ENCODE results near the gene ATP6V1B1.

DNA sequence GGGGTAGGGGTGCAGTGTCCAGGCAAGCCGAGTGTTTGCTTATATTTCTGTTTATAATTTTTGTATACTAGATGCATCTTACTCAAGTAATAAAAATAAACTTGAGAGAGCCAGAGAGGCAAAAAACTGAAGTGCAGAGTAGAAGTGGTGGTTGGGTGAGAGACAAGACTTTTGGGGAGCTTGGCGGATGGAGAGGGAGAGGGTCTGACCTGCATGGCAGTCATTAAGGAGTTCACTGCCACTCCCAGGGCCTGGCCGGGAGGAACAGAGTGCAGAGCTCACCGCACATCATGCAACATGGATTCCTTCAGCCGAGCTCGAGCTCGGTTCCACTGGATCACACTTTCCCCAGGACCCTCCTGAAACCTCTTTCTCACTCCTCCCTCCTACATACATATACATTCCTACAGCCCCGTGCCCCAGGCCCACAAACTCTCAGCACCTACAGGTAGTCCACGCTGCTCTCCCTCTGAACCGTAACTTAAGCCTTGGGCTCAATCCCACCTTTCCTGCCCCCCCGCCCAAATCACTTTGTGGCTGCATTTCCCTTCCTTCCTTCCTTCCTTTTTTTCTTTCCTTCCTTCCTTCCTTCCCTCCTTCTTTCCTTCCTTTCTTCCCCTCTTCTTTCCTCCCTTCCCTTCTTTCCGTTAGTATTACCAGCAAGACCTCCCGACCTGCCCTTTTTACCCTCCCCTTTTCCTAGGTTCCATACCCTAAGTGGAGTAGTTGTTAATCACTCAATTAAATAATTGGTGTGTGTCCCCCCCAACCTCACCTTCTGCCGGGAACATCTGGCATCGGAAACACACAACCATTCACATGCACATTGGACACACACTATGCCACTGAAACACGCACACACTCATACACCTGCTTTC is 37.1 kb upstream of the ATP6V1B1 start:
- TF ChIP-seq, protein P1, sequence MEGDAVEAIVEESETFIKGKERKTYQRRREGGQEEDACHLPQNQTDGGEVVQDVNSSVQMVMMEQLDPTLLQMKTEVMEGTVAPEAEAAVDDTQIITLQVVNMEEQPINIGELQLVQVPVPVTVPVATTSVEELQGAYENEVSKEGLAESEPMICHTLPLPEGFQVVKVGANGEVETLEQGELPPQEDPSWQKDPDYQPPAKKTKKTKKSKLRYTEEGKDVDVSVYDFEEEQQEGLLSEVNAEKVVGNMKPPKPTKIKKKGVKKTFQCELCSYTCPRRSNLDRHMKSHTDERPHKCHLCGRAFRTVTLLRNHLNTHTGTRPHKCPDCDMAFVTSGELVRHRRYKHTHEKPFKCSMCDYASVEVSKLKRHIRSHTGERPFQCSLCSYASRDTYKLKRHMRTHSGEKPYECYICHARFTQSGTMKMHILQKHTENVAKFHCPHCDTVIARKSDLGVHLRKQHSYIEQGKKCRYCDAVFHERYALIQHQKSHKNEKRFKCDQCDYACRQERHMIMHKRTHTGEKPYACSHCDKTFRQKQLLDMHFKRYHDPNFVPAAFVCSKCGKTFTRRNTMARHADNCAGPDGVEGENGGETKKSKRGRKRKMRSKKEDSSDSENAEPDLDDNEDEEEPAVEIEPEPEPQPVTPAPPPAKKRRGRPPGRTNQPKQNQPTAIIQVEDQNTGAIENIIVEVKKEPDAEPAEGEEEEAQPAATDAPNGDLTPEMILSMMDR (IDR thresholded peaks at IDR 0.05; ENCODE audit: low read length), result no peak
- no peak for TF ChIP-seq EZH2 (IDR thresholded peaks at IDR 0.05; ENCODE audit: borderline replicate concordance, low read length)

Measured in OCI-LY1 (cell line).